Measurements from ENCODE around the gene BEST3. TPM values are rescaled to one million over a fixed set of nuclear protein-coding genes. Genes with fewer than 3 reads are reported as not detected.

BEST3 gene
- total and polyA plus RNA-seq, 2 donors (not counting 3 experiments of a cell fraction or from before 2014, with no cell fraction given): 0.12 to 0.18 TPM

DNA sequence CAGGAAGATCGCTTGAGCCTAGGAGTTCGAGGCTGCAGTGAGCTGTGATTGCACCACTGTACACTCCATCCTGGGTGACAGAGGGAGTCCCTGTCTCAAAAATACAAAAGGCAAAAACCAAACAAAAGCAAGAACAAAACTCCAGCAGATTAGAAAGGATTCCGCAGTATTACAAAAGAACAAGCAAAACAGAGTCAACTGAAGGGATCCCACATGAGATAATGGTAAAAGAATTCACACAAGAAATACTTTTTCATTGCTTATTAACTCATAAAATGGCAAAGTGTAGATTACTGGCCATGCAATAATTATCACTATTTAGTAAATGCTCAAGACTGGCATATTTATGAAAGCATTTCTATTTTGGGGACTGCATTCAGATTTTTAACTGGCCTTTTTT, 35.4 kb downstream of the BEST3 start:
- H3K4me1 ChIP-seq (ENCODE audit: control insufficient read depth, extremely low read depth, insufficient read depth, low read length): no peaks in the 10 kb centered on the region
- intact Hi-C loops (cut with micrococcal nuclease) (no loop called here), dilution Hi-C loops (cut with MboI; ENCODE audit: extremely low pct_ligation_motif_present, low sequenced_read_pairs) (no loop called here)
- H3K9me1 ChIP-seq (replicated peaks; ENCODE audit: control insufficient read depth, extremely low read depth, insufficient read depth, low read length): no peaks in the 10 kb centered on the region
- no TSS peak for BruUV-seq (replicated peaks)
- ChIA-PET POLR2A (no interaction called here), CTCF (interaction anchor here (1.0 to 2.5 kb wide), 7 partner anchors 12 to 1065 kb away, joined by 3 to 13 read pairs (median 4); partner anchors contain the start of gene RAB3IP)
- no peak for DNase-seq (ENCODE audit: low read depth, low spot score)
- no peak overlapping the region for H2AFZ ChIP-seq (ENCODE audit: low read depth, low read length)
- no peaks in the 10 kb centered on the region for H4K20me1 ChIP-seq (replicated peaks; ENCODE audit: control insufficient read depth, extremely low read depth, insufficient read depth, low read length)
- H3K27ac ChIP-seq (ENCODE audit: insufficient read depth, low read depth, low read length): no peak overlapping the region
- no peak for TF ChIP-seq EZH2 (IDR thresholded peaks at IDR 0.05; ENCODE audit: borderline replicate concordance, low read depth, low read length, severe bottlenecking)
- TF ChIP-seq, protein P1, sequence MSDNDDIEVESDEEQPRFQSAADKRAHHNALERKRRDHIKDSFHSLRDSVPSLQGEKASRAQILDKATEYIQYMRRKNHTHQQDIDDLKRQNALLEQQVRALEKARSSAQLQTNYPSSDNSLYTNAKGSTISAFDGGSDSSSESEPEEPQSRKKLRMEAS (IDR thresholded peaks at IDR 0.05; ENCODE audit: insufficient read depth, insufficient read length): no peak
- no peak for TF ChIP-seq CTCF (IDR thresholded peaks at IDR 0.05; ENCODE audit: extremely low read depth in 1 of 2, insufficient read depth in 1 of 2, low read depth in 1 of 2, low read length in 2 of 2)
- no peak for TF ChIP-seq POLR2AphosphoS5 (IDR thresholded peaks at IDR 0.05; ENCODE audit: insufficient read depth, low read depth, low read length)
- no peak for TF ChIP-seq GATA2 (IDR thresholded peaks at IDR 0.05; ENCODE audit: insufficient read depth, insufficient read length, low read depth, low read length)
- TF ChIP-seq MYC (IDR thresholded peaks at IDR 0.05; ENCODE audit: low read depth, low read length): no peak
- TF ChIP-seq POLR2A (IDR thresholded peaks at IDR 0.05; ENCODE audit: low read depth, low read length): no peak
- no peak for TF ChIP-seq JUN (IDR thresholded peaks at IDR 0.05; ENCODE audit: borderline replicate concordance, insufficient read depth, insufficient read length, low read depth)
- TF ChIP-seq FOS (IDR thresholded peaks at IDR 0.05; ENCODE audit: borderline replicate concordance, insufficient read depth, low read length): no peak
- no peaks in the 10 kb centered on the region for H3K79me2 ChIP-seq (ENCODE audit: control insufficient read depth, insufficient read depth, low read length)
- H3K9me3 ChIP-seq (replicated peaks; ENCODE audit: control insufficient read depth, insufficient read depth, low read length): no peaks in the 10 kb centered on the region
- no peak overlapping the region for H3K9ac ChIP-seq (replicated peaks; ENCODE audit: extremely low read depth, insufficient read depth, low read length)
- H3K27me3 ChIP-seq (ENCODE audit: control insufficient read depth in 2 of 2, insufficient read depth in 2 of 2, low read length in 2 of 2): peaks cover 0 to 2% of the 10 kb centered on the region in 2 experiments
- H3K36me3 ChIP-seq (ENCODE audit: control insufficient read depth in 2 of 2, extremely low read depth in 1 of 2, insufficient read depth in 2 of 2, low read length in 2 of 2): no peaks in the 10 kb centered on the region
- FAIRE-seq: no peak
- H3K4me3 ChIP-seq (replicated peaks in 1 of 3; ENCODE audit: insufficient read depth in 1 of 3, low read depth in 1 of 3, low read length in 3 of 3): no peak overlapping the region
- H3K4me2 ChIP-seq (ENCODE audit: insufficient read depth, low read length): no peak overlapping the region
